Thyroid gland (tissue), 4 donors: ENCODE data around the gene GALNT14. TPM values are rescaled to one million over a fixed set of nuclear protein-coding genes. Genes with fewer than 3 reads are reported as not detected.

Source experiments
- DNase-seq, 2 donors: peaks; one replicate each; pipeline ENCODE4 v3.0.0-alpha.2; 2019
- H3K27ac ChIP-seq, 3 donors: fragments of 200-600 bp; sonication (generic); 1 replicate in 2 of 3; 2 replicates in 1 of 3; pipeline ENCODE4 v1.5.1; 2016 to 2019; ENCODE audit warnings: mild to moderate bottlenecking in 1 of 3, moderate library complexity in 1 of 3
- H3K27me3 ChIP-seq: fragments of 200-600 bp; sonication (generic); one replicate; pipeline ENCODE4 v1.5.1; 2019
- H3K36me3 ChIP-seq, 2 donors: fragments of 200-600 bp; sonication (generic); one replicate each; pipeline ENCODE4 v1.5.1; 2016 to 2019
- H3K4me1 ChIP-seq, 2 donors: fragments of 200-600 bp; sonication (generic); one replicate each; pipeline ENCODE4 v1.5.1; 2017 to 2019
- H3K4me3 ChIP-seq, 3 donors: fragments of 200-600 bp; sonication (generic); replicated peaks in 1 of 3; 1 replicate in 2 of 3; 2 replicates in 1 of 3; pipeline ENCODE4 v1.5.1; 2016; ENCODE audit warnings: mild to moderate bottlenecking in 1 of 3
- H3K9me3 ChIP-seq: fragments of 200-600 bp; sonication (generic); one replicate; pipeline ENCODE4 v1.5.1; 2017
- POLR2A ChIP-seq, 2 donors: fragments of 450-650 bp; IDR thresholded peaks; one replicate each; pipeline ENCODE4 v1.6.1; 2017; ENCODE audit warnings: antibody characterized with exemption in 2 of 2, mild to moderate bottlenecking in 2 of 2, moderate library complexity in 1 of 2
- WGBS, 2 donors: methylation state at CpG; one replicate each; pipeline ENCODE4 v1.1.5; 2017; 5-methylcytosine and 5-hydroxymethylcytosine counted together
- intact Hi-C: fragments of 100-400 bp; cut with DNase I; formaldehyde crosslinking; loops from one replicate; pipeline ENCODE4 v1.15.1; 2023
- total RNA-seq, 4 donors: library from RNA; depleted of rRNA; stranded (reverse); fragments of >200 nt; gene quantifications; one replicate each; pipeline ENCODE4 v1.2.3, GENCODE V29; 2016
- TF ChIP-seq, protein P1 (sequence below), 6 experiments: fragments of 200-600 bp in 3 of 6; fragments of 450-650 bp in 3 of 6; sonication (generic) in 3 of 6; IDR thresholded peaks; one replicate each; pipeline ENCODE4 v1.5.1; 2016 to 2019; ENCODE audit warnings: antibody characterized with exemption in 6 of 6, mild to moderate bottlenecking in 2 of 6, inconsistent platforms in 1 of 6, moderate library complexity in 1 of 6

The GALNT14 gene
- total RNA-seq, 4 donors from 2014 or later, result 0.54 to 5.1 (median 1.1) TPM

- DNase-seq, result no peak
- 44 to 45% methylated on average over 2 of the region's 2 CpGs for WGBS, 2 donors
- Histone ChIP-seq H3K27me3 (no peaks in the 10 kb centered on the region), H3K4me3 (no peak overlapping the region), H3K36me3 (no peaks in the 10 kb centered on the region), H3K9me3 (no peaks in the 10 kb centered on the region), H3K27ac (no peak overlapping the region), H3K4me1 (peaks cover 0 to 8% of the 10 kb centered on the region in 2 donors)
- TF ChIP-seq POLR2A (IDR thresholded peaks at IDR 0.05), result no peak
- TF ChIP-seq, protein P1, sequence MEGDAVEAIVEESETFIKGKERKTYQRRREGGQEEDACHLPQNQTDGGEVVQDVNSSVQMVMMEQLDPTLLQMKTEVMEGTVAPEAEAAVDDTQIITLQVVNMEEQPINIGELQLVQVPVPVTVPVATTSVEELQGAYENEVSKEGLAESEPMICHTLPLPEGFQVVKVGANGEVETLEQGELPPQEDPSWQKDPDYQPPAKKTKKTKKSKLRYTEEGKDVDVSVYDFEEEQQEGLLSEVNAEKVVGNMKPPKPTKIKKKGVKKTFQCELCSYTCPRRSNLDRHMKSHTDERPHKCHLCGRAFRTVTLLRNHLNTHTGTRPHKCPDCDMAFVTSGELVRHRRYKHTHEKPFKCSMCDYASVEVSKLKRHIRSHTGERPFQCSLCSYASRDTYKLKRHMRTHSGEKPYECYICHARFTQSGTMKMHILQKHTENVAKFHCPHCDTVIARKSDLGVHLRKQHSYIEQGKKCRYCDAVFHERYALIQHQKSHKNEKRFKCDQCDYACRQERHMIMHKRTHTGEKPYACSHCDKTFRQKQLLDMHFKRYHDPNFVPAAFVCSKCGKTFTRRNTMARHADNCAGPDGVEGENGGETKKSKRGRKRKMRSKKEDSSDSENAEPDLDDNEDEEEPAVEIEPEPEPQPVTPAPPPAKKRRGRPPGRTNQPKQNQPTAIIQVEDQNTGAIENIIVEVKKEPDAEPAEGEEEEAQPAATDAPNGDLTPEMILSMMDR (IDR thresholded peaks at IDR 0.05), result no peak
- intact Hi-C loops, result no loop called here
Measured at GRCh38 chr2:30872797-30873196, 265.4 kb downstream of the GALNT14 start.

- no peak for TF ChIP-seq POLR2A (IDR thresholded peaks at IDR 0.05)
- TF ChIP-seq, protein P1 (IDR thresholded peaks at IDR 0.05), result no peak
- peak; percentile 35 to 43 for DNase-seq
- no peaks in the 10 kb centered on the region for H3K9me3 ChIP-seq
- peaks cover 0 to 8% of the 10 kb centered on the region in 2 donors for H3K4me1 ChIP-seq
- WGBS, 2 donors, result 10 to 15% methylated on average over 6 of the region's 6 CpGs
- H3K36me3 ChIP-seq, result no peaks in the 10 kb centered on the region
- H3K27ac ChIP-seq, result no peak overlapping the region
- H3K27me3 ChIP-seq, result no peaks in the 10 kb centered on the region
- intact Hi-C loops, result no loop called here
- H3K4me3 ChIP-seq, result no peak overlapping the region
Measured at GRCh38 chr2:30871980-30872789, 266.1 kb downstream of the GALNT14 start.

DNA sequence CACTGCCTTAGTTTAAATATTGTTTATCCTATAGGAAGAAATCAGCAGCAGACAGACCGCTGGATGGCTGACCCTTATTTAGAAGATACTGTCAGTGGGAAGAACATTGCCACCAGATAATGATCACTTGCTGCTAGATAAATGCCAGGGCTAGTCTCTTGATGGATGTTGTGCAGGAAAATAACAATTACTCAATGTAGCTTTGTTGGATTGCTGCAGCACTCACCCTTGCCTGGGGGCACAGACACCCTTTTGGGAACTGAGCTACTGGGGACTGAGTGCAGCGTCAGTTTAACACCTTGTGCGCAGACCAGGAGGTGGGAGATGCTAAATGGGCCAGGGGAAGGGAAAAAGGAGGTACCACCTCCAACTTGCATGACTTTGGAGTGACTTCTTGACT is 266.8 kb downstream of the GALNT14 start:
- intact Hi-C loops, result no loop called here
- WGBS, 2 donors, result 41 to 46% methylated on average over 3 of the region's 3 CpGs
- H3K36me3 ChIP-seq, result no peaks in the 10 kb centered on the region
- no peak overlapping the region for H3K27ac ChIP-seq
- no peaks in the 10 kb centered on the region for H3K27me3 ChIP-seq
- H3K4me3 ChIP-seq, result no peak overlapping the region
- no peaks in the 10 kb centered on the region for H3K9me3 ChIP-seq
- TF ChIP-seq, protein P1 (IDR thresholded peaks at IDR 0.05), result no peak
- TF ChIP-seq POLR2A (IDR thresholded peaks at IDR 0.05), result no peak
- no peak for DNase-seq
- H3K4me1 ChIP-seq, result peaks cover 0 to 8% of the 10 kb centered on the region in 2 donors

- H3K4me3 ChIP-seq, result no peak overlapping the region
- intact Hi-C loops, result no loop called here
- peaks cover 0 to 8% of the 10 kb centered on the region in 2 donors for H3K4me1 ChIP-seq
- H3K27me3 ChIP-seq, result no peaks in the 10 kb centered on the region
- WGBS, 2 donors, result 96 to 98% methylated on average over 1 of the region's 1 CpG
- no peak overlapping the region for H3K27ac ChIP-seq
- H3K9me3 ChIP-seq, result no peaks in the 10 kb centered on the region
- no peaks in the 10 kb centered on the region for H3K36me3 ChIP-seq
- DNase-seq, result no peak
- no peak for TF ChIP-seq POLR2A (IDR thresholded peaks at IDR 0.05)
- TF ChIP-seq, protein P1 (IDR thresholded peaks at IDR 0.05), result no peak
Measured at GRCh38 chr2:30869988-30870387, 268.3 kb downstream of the GALNT14 start.

- Histone ChIP-seq H3K27me3 (no peaks in the 10 kb centered on the region), H3K4me3 (no peak overlapping the region), H3K27ac (no peak overlapping the region), H3K36me3 (no peaks in the 10 kb centered on the region), H3K9me3 (no peaks in the 10 kb centered on the region), H3K4me1 (peaks cover 0 to 3% of the 10 kb centered on the region in 2 donors)
- intact Hi-C loops, result no loop called here
- 88 to 91% methylated on average over 4 of the region's 4 CpGs for WGBS, 2 donors
- TF ChIP-seq POLR2A (IDR thresholded peaks at IDR 0.05), result no peak
- TF ChIP-seq, protein P1 (IDR thresholded peaks at IDR 0.05), result no peak
- DNase-seq, result no peak
Measured at GRCh38 chr2:30867385-30867784, 270.9 kb downstream of the GALNT14 start.
